Smooth muscle cell (in vitro differentiated cells): ENCODE data around the gene CLEC16A. TPM values are rescaled to one million over a fixed set of nuclear protein-coding genes. Genes with fewer than 3 reads are reported as not detected.

Source experiments
- DNase-seq: peaks from one replicate; lab custom pipeline; 2025; ENCODE audit not compliant: unreplicated experiment; lab: John Stamatoyannopoulos, UW
- H2AFZ ChIP-seq: fragments of 200-600 bp; sonication (generic); 2 replicates; pipeline ENCODE4 v1.6.0; 2016; ENCODE audit warnings: antibody characterized with exemption, low read depth, mild to moderate bottlenecking
- H3F3A ChIP-seq: fragments of 200-600 bp; sonication (generic); 2 replicates; pipeline ENCODE4 v1.6.0; 2017; ENCODE audit warnings: antibody characterized with exemption, low read depth
- H3K27ac ChIP-seq: fragments of 200-600 bp; sonication (generic); 2 replicates; pipeline ENCODE4 v1.5.1; 2016; ENCODE audit warnings: low read depth, mild to moderate bottlenecking
- H3K27me3 ChIP-seq: fragments of 200-600 bp; sonication (generic); 2 replicates; pipeline ENCODE4 v1.6.1; 2016; ENCODE audit warnings: low read depth, mild to moderate bottlenecking
- H3K36me3 ChIP-seq: fragments of 200-600 bp; sonication (generic); 2 replicates; pipeline ENCODE4 v1.5.1; 2016; ENCODE audit warnings: low read depth
- H3K4me1 ChIP-seq: fragments of 200-600 bp; sonication (generic); 2 replicates; pipeline ENCODE4 v1.5.1; 2016; ENCODE audit warnings: low read depth
- H3K4me2 ChIP-seq: fragments of 200-600 bp; sonication (generic); 2 replicates; pipeline ENCODE4 v1.6.0; 2016; ENCODE audit warnings: mild to moderate bottlenecking
- H3K4me3 ChIP-seq: fragments of 200-600 bp; sonication (generic); 2 replicates; pipeline ENCODE4 v1.5.1; 2016; ENCODE audit warnings: mild to moderate bottlenecking
- H3K79me2 ChIP-seq: fragments of 200-600 bp; sonication (generic); 2 replicates; pipeline ENCODE4 v1.6.0; 2016; ENCODE audit warnings: low read depth, mild to moderate bottlenecking
- H3K9ac ChIP-seq: fragments of 200-600 bp; sonication (generic); 2 replicates; pipeline ENCODE4 v1.6.0; 2016; ENCODE audit warnings: low read depth
- H3K9me3 ChIP-seq: fragments of 200-600 bp; sonication (generic); replicated peaks from 2 replicates; pipeline ENCODE4 v1.5.1; 2016; ENCODE audit warnings: low read depth
- H4K20me1 ChIP-seq: fragments of 200-600 bp; sonication (generic); 2 replicates; pipeline ENCODE4 v1.6.0; 2016; ENCODE audit warnings: low read depth
- WGBS: methylation state at CpG from one replicate; pipeline ENCODE4 v1.1.7; 2016; ENCODE audit warnings: low lambda C conversion rate; 5-methylcytosine and 5-hydroxymethylcytosine counted together
- polyA plus RNA-seq: library from polyadenylated mRNA; unstranded; fragments of >200 nt; fragmentation: Nextera tagmentation; extraction: Ambion mirVana; gene quantifications from 2 replicates; pipeline ENCODE4 v1.2.1, GENCODE V29; 2016
- total RNA-seq: library from RNA; depleted of rRNA; stranded (reverse); fragments of >200 nt; gene quantifications from 2 replicates; pipeline ENCODE4 v1.2.3, GENCODE V29; 2014
- TF ChIP-seq, protein P1 (sequence below): fragments of 200-600 bp; sonication (generic); IDR thresholded peaks from 2 replicates; pipeline ENCODE4 v1.5.1; 2017; ENCODE audit warnings: borderline replicate concordance, mild to moderate bottlenecking, antibody characterized with exemption; ENCODE audit not compliant: insufficient read depth, poor library complexity, severe bottlenecking

The CLEC16A gene
- total and polyA plus RNA-seq, 2 experiments from 2014 or later: 12.6 to 16.2 TPM

DNA sequence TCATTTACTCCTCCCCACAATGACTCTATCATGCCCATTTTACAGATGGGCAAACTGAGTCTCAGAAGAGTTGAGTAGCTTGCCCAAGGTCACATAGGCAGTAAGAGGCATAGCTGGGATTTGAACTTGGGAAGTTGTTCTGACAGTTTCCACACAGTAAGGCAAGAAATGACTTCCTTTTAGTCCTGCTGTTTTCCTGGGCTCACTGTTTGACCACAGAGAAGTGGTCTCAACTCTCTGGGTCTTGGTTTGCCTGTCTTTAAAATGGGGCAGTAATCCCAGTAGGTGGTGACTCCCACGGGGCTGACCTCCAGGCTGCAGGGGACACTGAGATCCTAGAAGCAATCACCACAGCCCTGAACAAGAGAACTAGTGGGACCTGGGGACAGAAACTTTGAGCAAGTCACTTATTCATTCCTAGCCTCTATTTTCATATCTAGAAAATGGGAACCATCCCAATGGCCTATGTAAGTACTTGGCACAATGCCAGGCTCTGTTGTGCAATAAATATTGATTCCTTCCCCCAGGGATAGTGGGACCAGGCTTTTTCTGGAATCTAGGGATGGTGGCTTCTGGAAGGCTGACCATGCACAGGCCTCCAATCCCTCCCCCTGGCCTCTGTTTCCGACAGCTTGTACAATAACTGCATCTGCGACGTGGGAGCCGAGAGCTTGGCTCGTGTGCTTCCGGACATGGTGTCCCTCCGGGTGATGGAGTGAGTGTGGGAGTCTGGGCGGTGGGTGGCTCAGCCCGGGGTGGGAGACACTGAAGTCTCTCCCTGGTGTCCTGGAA is 22.6 kb upstream of the CLEC16A start:
- no peaks in the 10 kb centered on the region for H3K4me1 ChIP-seq
- no peak overlapping the region for H3K4me3 ChIP-seq
- 94% methylated on average over 10 of the region's 10 CpGs for WGBS
- no peaks in the 10 kb centered on the region for H3K9me3 ChIP-seq
- H3K4me2 ChIP-seq: no peak overlapping the region
- no peaks in the 10 kb centered on the region for H3K79me2 ChIP-seq
- H3K27ac ChIP-seq: no peak overlapping the region
- H3K9ac ChIP-seq: no peak overlapping the region
- H3K36me3 ChIP-seq: peaks cover 3% of the 10 kb centered on the region
- TF ChIP-seq, protein P1, sequence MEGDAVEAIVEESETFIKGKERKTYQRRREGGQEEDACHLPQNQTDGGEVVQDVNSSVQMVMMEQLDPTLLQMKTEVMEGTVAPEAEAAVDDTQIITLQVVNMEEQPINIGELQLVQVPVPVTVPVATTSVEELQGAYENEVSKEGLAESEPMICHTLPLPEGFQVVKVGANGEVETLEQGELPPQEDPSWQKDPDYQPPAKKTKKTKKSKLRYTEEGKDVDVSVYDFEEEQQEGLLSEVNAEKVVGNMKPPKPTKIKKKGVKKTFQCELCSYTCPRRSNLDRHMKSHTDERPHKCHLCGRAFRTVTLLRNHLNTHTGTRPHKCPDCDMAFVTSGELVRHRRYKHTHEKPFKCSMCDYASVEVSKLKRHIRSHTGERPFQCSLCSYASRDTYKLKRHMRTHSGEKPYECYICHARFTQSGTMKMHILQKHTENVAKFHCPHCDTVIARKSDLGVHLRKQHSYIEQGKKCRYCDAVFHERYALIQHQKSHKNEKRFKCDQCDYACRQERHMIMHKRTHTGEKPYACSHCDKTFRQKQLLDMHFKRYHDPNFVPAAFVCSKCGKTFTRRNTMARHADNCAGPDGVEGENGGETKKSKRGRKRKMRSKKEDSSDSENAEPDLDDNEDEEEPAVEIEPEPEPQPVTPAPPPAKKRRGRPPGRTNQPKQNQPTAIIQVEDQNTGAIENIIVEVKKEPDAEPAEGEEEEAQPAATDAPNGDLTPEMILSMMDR: no peak
- peaks cover 14% of the 10 kb centered on the region for H4K20me1 ChIP-seq
- no peak overlapping the region for H2AFZ ChIP-seq
- no peaks in the 10 kb centered on the region for H3K27me3 ChIP-seq
- DNase-seq: no peak
- no peaks in the 10 kb centered on the region for H3F3A ChIP-seq

DNA sequence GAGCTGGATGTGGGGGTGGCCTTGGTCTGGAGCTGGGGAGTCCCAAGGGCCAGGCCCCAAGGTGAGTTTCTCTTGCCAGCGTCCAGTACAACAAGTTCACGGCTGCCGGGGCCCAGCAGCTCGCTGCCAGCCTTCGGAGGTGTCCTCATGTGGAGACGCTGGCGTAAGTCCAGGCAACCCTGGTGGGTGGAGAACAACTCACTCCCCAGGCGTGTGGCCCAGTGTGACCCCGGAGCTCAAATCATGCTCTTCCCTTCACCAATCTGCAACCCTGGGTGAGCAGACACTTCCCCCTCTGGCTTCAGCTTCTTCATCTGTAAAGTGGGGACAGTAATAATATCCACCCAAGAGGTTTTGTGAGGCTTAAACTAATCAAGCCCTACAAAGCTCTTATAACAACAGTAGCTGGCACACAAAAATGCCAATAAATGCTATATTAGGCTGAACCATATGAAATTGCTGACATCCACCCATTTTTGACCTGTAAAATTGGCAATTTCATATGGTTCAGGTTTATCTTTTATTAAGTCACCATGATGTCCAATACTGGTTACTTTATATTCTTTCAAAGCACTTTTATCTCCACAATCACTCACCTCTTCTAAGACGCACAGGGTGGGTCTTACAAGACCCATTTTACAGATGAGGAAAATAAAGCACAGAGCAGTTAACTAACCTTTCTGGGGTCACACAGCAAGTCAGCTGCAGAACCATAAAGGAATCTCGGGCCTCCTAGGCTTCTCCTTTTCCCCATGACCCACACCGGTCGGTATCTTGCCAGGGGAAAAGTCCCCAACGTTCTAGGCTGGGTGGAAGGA is 21.8 kb upstream of the CLEC16A start:
- Histone ChIP-seq H3K36me3 (peaks cover 3% of the 10 kb centered on the region), H3K4me3 (no peak overlapping the region), H4K20me1 (peaks cover 14% of the 10 kb centered on the region), H3F3A (no peaks in the 10 kb centered on the region), H3K27ac (no peak overlapping the region), H3K9me3 (no peaks in the 10 kb centered on the region), H3K4me2 (no peak overlapping the region), H3K79me2 (no peaks in the 10 kb centered on the region), H3K9ac (no peak overlapping the region), H2AFZ (no peak overlapping the region), H3K4me1 (no peaks in the 10 kb centered on the region), H3K27me3 (no peaks in the 10 kb centered on the region)
- 94% methylated on average over 14 of the region's 14 CpGs for WGBS
- TF ChIP-seq, protein P1: no peak
- no peak for DNase-seq

DNA sequence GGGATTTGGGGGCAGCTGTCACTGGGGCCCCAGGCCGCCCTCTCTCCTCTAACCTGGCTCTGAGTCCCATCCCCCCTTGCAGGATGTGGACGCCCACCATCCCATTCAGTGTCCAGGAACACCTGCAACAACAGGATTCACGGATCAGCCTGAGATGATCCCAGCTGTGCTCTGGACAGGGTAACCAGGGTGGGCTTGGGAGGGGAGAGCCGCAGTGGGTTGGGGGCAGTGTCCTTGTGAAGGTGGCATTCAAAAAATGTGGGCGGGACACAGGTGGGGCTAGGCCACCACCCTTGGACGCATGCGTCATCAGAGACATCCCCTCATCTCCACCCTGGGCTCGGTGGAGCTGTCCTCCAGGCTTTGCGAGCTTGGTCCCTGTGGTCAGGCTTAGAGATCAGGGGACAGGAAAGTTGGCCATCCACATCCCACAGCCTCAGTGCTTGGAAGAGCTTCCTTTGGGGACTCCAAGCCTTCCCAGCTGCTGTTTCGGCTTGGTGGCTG is 21.2 kb upstream of the CLEC16A start:
- DNase-seq: no peak
- Histone ChIP-seq H3K9ac (no peak overlapping the region), H3F3A (no peaks in the 10 kb centered on the region), H3K79me2 (no peaks in the 10 kb centered on the region), H3K4me3 (no peak overlapping the region), H3K9me3 (no peaks in the 10 kb centered on the region), H3K27ac (no peak overlapping the region), H3K36me3 (peaks cover 3% of the 10 kb centered on the region), H3K4me2 (no peak overlapping the region), H3K27me3 (no peaks in the 10 kb centered on the region), H3K4me1 (no peaks in the 10 kb centered on the region), H2AFZ (no peak overlapping the region), H4K20me1 (peaks cover 14% of the 10 kb centered on the region)
- 79% methylated on average over 10 of the region's 10 CpGs for WGBS
- TF ChIP-seq, protein P1: no peak
